HEK293 (cell line): ENCODE data around the gene BCAT1.

Source experiments
- CTCF ChIA-PET: fragments of 350-600 bp; formaldehyde crosslinking; extraction: SDS; loops from one replicate; lab custom pipeline; 2021; ENCODE audit warnings: antibody characterized with exemption; lab: Yijun Ruan, JAX
- POLR2A ChIA-PET: fragments of 300-600 bp; formaldehyde crosslinking; extraction: SDS; loops from one replicate; lab custom pipeline; 2020; ENCODE audit warnings: antibody characterized with exemption, inconsistent platforms; lab: Yijun Ruan, JAX
- H3K27ac ChIP-seq: fragments of 200-500 bp; sonication (Bioruptor generic); 2 replicates; pipeline ENCODE4 v1.5.1; 2014; ENCODE audit warnings: low read depth, low read length, control low read depth, inconsistent platforms; ENCODE audit errors: extremely low read depth
- H3K36me3 ChIP-seq, 2 experiments: fragments of 200-500 bp in 1 of 2; sonication (Bioruptor generic) in 1 of 2; 1 replicate in 1 of 2; 2 replicates in 1 of 2; pipeline ENCODE4 v1.5.1; 2014 to 2017; ENCODE audit warnings: inconsistent platforms in 2 of 2, low read length in 2 of 2; ENCODE audit not compliant: control insufficient read depth in 2 of 2, insufficient read depth in 1 of 2
- H3K4me1 ChIP-seq: fragments of 200-500 bp; sonication (Bioruptor generic); 2 replicates; pipeline ENCODE4 v1.5.1; 2014; ENCODE audit warnings: mild to moderate bottlenecking, low read length, inconsistent platforms; ENCODE audit not compliant: control insufficient read depth, insufficient read depth
- H3K4me3 ChIP-seq: 2 replicates; pipeline ENCODE4 v1.5.1; 2011; ENCODE audit warnings: low read depth, mild to moderate bottlenecking, control low read depth, low read length, moderate library complexity
- H3K9me3 ChIP-seq: fragments of 200-500 bp; sonication (Bioruptor generic); 2 replicates; pipeline ENCODE4 v1.5.1; 2014; ENCODE audit warnings: low read depth, low read length, inconsistent platforms; ENCODE audit not compliant: control insufficient read depth, insufficient read depth
- ELK4 ChIP-seq: IDR thresholded peaks from 2 replicates; pipeline ENCODE4 v1.6.1; 2011; ENCODE audit warnings: mild to moderate bottlenecking, low read depth, low read length, borderline replicate concordance
- MYNN ChIP-seq: fragments of 450-650 bp; formaldehyde crosslinking; IDR thresholded peaks from 2 replicates; pipeline ENCODE4 v1.5.1; 2016; ENCODE audit warnings: missing biosample characterization, missing genetic modification characterization, borderline replicate concordance
- ZFHX2 ChIP-seq: fragments of 450-650 bp; formaldehyde crosslinking; conservative IDR thresholded peaks from 2 replicates; pipeline ENCODE4 v1.5.1; 2016; ENCODE audit warnings: missing biosample characterization, missing genetic modification characterization
- ZNF132 ChIP-seq: fragments of 450-650 bp; formaldehyde crosslinking; IDR thresholded peaks from 2 replicates; pipeline ENCODE4 v1.5.1; 2017; ENCODE audit warnings: missing biosample characterization, missing genetic modification characterization, borderline replicate concordance
- ZNF169 ChIP-seq: fragments of 450-650 bp; formaldehyde crosslinking; IDR thresholded peaks from 2 replicates; pipeline ENCODE4 v1.5.1; 2016; ENCODE audit warnings: missing biosample characterization, missing genetic modification characterization
- ZNF529 ChIP-seq: fragments of 450-650 bp; formaldehyde crosslinking; IDR thresholded peaks from 2 replicates; pipeline ENCODE4 v1.5.1; 2017; ENCODE audit warnings: missing genetic modification characterization, missing biosample characterization; ENCODE audit not compliant: insufficient replicate concordance
- ZNF544 ChIP-seq: fragments of 450-650 bp; formaldehyde crosslinking; IDR thresholded peaks from 2 replicates; pipeline ENCODE4 v1.5.0; 2017; ENCODE audit warnings: missing biosample characterization, missing genetic modification characterization
- ZNF558 ChIP-seq: fragments of 450-650 bp; formaldehyde crosslinking; IDR thresholded peaks from 2 replicates; pipeline ENCODE4 v1.5.1; 2016; ENCODE audit warnings: missing biosample characterization, missing genetic modification characterization
- ZNF623 ChIP-seq: fragments of 450-650 bp; formaldehyde crosslinking; IDR thresholded peaks from 2 replicates; pipeline ENCODE4 v1.5.1; 2016; ENCODE audit warnings: missing biosample characterization, missing genetic modification characterization
- ZNF629 ChIP-seq: fragments of 450-650 bp; formaldehyde crosslinking; IDR thresholded peaks from 2 replicates; pipeline ENCODE4 v1.5.1; 2017; ENCODE audit warnings: missing biosample characterization, missing genetic modification characterization
- ZNF658 ChIP-seq: fragments of 450-650 bp; formaldehyde crosslinking; IDR thresholded peaks from 2 replicates; pipeline ENCODE4; 2016; ENCODE audit warnings: missing biosample characterization, missing genetic modification characterization
- ZNF677 ChIP-seq: fragments of 450-650 bp; IDR thresholded peaks from 2 replicates; pipeline ENCODE4 v1.5.0; 2018; ENCODE audit warnings: missing biosample characterization, mild to moderate bottlenecking, missing genetic modification characterization, moderate library complexity
- ZNF701 ChIP-seq: fragments of 450-650 bp; formaldehyde crosslinking; IDR thresholded peaks from 2 replicates; pipeline ENCODE4 v1.5.1; 2016; ENCODE audit warnings: missing biosample characterization, missing genetic modification characterization
- TF ChIP-seq, protein P1 (sequence below): fragments of 450-650 bp; formaldehyde crosslinking; IDR thresholded peaks from 2 replicates; pipeline ENCODE4 v1.5.0; 2017; ENCODE audit warnings: missing biosample characterization, missing genetic modification characterization, borderline replicate concordance
- TF ChIP-seq, protein P2 (sequence below): fragments of 450-650 bp; formaldehyde crosslinking; IDR thresholded peaks from 2 replicates; pipeline ENCODE4 v1.5.1; 2016; ENCODE audit warnings: missing biosample characterization, missing genetic modification characterization
- TF ChIP-seq, protein P3 (sequence below): fragments of 450-650 bp; formaldehyde crosslinking; IDR thresholded peaks from 2 replicates; pipeline ENCODE4 v1.5.1; 2016; ENCODE audit warnings: missing biosample characterization, missing genetic modification characterization, borderline replicate concordance
- TF ChIP-seq, protein P4 (sequence below): fragments of 450-650 bp; formaldehyde crosslinking; IDR thresholded peaks from 2 replicates; pipeline ENCODE4; 2016; ENCODE audit warnings: missing biosample characterization, missing genetic modification characterization
- TF ChIP-seq, protein P5 (sequence below): fragments of 450-650 bp; formaldehyde crosslinking; conservative IDR thresholded peaks from 2 replicates; pipeline ENCODE4 v1.5.1; 2016; ENCODE audit warnings: low read depth, missing biosample characterization, missing genetic modification characterization

The BCAT1 gene

GRCh38 chr12:24905431-24905830 is 43.5 kb downstream of the BCAT1 start:
- H3K27ac ChIP-seq = no peak overlapping the region

GRCh38 chr12:24904871-24905270 is 44.0 kb downstream of the BCAT1 start:
- H3K4me3 ChIP-seq = no peak overlapping the region
- TF ChIP-seq, protein P1, sequence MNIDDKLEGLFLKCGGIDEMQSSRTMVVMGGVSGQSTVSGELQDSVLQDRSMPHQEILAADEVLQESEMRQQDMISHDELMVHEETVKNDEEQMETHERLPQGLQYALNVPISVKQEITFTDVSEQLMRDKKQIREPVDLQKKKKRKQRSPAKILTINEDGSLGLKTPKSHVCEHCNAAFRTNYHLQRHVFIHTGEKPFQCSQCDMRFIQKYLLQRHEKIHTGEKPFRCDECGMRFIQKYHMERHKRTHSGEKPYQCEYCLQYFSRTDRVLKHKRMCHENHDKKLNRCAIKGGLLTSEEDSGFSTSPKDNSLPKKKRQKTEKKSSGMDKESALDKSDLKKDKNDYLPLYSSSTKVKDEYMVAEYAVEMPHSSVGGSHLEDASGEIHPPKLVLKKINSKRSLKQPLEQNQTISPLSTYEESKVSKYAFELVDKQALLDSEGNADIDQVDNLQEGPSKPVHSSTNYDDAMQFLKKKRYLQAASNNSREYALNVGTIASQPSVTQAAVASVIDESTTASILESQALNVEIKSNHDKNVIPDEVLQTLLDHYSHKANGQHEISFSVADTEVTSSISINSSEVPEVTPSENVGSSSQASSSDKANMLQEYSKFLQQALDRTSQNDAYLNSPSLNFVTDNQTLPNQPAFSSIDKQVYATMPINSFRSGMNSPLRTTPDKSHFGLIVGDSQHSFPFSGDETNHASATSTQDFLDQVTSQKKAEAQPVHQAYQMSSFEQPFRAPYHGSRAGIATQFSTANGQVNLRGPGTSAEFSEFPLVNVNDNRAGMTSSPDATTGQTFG (tag by site-specific recombination) = no peak
- TF ChIP-seq, protein P2, sequence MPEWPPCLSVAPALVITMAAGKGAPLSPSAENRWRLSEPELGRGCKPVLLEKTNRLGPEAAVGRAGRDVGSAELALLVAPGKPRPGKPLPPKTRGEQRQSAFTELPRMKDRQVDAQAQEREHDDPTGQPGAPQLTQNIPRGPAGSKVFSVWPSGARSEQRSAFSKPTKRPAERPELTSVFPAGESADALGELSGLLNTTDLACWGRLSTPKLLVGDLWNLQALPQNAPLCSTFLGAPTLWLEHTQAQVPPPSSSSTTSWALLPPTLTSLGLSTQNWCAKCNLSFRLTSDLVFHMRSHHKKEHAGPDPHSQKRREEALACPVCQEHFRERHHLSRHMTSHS (tag by site-specific recombination) = no peak
- TF ChIP-seq MYNN (tag by site-specific recombination) = no peak
- no peak for TF ChIP-seq ZNF701 (tag by site-specific recombination)
- no peak for TF ChIP-seq ELK4
- no peak for TF ChIP-seq ZNF544 (tag by site-specific recombination)
- no peak for TF ChIP-seq ZNF558 (tag by site-specific recombination)
- TF ChIP-seq, protein P3, sequence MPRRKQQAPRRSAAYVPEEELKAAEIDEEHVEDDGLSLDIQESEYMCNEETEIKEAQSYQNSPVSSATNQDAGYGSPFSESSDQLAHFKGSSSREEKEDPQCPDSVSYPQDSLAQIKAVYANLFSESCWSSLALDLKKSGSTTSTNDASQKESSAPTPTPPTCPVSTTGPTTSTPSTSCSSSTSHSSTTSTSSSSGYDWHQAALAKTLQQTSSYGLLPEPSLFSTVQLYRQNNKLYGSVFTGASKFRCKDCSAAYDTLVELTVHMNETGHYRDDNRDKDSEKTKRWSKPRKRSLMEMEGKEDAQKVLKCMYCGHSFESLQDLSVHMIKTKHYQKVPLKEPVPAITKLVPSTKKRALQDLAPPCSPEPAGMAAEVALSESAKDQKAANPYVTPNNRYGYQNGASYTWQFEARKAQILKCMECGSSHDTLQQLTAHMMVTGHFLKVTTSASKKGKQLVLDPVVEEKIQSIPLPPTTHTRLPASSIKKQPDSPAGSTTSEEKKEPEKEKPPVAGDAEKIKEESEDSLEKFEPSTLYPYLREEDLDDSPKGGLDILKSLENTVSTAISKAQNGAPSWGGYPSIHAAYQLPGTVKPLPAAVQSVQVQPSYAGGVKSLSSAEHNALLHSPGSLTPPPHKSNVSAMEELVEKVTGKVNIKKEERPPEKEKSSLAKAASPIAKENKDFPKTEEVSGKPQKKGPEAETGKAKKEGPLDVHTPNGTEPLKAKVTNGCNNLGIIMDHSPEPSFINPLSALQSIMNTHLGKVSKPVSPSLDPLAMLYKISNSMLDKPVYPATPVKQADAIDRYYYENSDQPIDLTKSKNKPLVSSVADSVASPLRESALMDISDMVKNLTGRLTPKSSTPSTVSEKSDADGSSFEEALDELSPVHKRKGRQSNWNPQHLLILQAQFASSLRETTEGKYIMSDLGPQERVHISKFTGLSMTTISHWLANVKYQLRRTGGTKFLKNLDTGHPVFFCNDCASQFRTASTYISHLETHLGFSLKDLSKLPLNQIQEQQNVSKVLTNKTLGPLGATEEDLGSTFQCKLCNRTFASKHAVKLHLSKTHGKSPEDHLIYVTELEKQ (tag by site-specific recombination) = no peak
- TF ChIP-seq ZNF169 = no peak
- no peak for TF ChIP-seq ZNF677 (tag by site-specific recombination)
- TF ChIP-seq ZNF132 (tag by site-specific recombination) = no peak
- no peaks in the 10 kb centered on the region for H3K9me3 ChIP-seq
- H3K27ac ChIP-seq = no peak overlapping the region
- no peaks in the 10 kb centered on the region for H3K36me3 ChIP-seq
- ChIA-PET CTCF (no interaction called here), POLR2A (no interaction called here)
- no peaks in the 10 kb centered on the region for H3K4me1 ChIP-seq

More at GRCh38 chr12:24905431-24905830, 43.5 kb downstream of the BCAT1 start:
- TF ChIP-seq ZNF623 (tag by site-specific recombination) = no peak
- TF ChIP-seq, protein P4, sequence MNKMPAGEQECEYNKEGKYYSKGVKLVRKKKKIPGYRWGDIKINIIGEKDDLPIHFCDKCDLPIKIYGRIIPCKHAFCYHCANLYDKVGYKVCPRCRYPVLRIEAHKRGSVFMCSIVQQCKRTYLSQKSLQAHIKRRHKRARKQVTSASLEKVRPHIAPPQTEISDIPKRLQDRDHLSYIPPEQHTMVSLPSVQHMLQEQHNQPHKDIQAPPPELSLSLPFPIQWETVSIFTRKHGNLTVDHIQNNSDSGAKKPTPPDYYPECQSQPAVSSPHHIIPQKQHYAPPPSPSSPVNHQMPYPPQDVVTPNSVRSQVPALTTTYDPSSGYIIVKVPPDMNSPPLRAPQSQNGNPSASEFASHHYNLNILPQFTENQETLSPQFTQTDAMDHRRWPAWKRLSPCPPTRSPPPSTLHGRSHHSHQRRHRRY (tag by site-specific recombination) = no peak
- TF ChIP-seq ZNF529 (tag by site-specific recombination) = no peak
- no peak for TF ChIP-seq ZNF629 (tag by site-specific recombination)
- TF ChIP-seq, protein P5, sequence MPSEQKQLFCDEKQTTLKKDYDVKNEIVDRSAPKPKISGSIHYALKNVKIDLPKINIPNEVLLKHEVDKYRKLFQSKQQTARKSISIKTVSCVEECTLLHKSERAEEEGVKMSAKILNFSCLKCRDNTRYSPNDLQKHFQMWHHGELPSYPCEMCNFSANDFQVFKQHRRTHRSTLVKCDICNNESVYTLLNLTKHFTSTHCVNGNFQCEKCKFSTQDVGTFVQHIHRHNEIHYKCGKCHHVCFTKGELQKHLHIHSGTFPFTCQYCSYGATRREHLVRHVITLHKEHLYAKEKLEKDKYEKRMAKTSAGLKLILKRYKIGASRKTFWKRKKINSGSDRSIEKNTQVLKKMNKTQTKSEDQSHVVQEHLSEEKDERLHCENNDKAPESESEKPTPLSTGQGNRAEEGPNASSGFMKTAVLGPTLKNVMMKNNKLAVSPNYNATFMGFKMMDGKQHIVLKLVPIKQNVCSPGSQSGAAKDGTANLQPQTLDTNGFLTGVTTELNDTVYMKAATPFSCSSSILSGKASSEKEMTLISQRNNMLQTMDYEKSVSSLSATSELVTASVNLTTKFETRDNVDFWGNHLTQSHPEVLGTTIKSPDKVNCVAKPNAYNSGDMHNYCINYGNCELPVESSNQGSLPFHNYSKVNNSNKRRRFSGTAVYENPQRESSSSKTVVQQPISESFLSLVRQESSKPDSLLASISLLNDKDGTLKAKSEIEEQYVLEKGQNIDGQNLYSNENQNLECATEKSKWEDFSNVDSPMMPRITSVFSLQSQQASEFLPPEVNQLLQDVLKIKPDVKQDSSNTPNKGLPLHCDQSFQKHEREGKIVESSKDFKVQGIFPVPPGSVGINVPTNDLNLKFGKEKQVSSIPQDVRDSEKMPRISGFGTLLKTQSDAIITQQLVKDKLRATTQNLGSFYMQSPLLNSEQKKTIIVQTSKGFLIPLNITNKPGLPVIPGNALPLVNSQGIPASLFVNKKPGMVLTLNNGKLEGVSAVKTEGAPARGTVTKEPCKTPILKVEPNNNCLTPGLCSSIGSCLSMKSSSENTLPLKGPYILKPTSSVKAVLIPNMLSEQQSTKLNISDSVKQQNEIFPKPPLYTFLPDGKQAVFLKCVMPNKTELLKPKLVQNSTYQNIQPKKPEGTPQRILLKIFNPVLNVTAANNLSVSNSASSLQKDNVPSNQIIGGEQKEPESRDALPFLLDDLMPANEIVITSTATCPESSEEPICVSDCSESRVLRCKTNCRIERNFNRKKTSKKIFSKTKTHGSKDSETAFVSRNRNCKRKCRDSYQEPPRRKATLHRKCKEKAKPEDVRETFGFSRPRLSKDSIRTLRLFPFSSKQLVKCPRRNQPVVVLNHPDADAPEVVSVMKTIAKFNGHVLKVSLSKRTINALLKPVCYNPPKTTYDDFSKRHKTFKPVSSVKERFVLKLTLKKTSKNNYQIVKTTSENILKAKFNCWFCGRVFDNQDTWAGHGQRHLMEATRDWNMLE (tag by site-specific recombination) = no peak
- no peak for TF ChIP-seq ZNF658
- TF ChIP-seq ZFHX2 (tag by site-specific recombination) = no peak
- POLR2A ChIA-PET = no interaction called here
- no peaks in the 10 kb centered on the region for H3K9me3 ChIP-seq
- no peak overlapping the region for H3K4me3 ChIP-seq
- H3K4me1 ChIP-seq = no peaks in the 10 kb centered on the region
- CTCF ChIA-PET = interaction anchor here (0.6 kb wide), 1 partner anchor 287 kb away, joined by 3 read pairs; no protein-coding TSS in a partner anchor
- H3K36me3 ChIP-seq = no peaks in the 10 kb centered on the region
